ENCODE data around the gene KLHL6. TPM values are rescaled to one million over a fixed set of nuclear protein-coding genes. Genes with fewer than 3 reads are reported as not detected.

KLHL6 gene, protein sequence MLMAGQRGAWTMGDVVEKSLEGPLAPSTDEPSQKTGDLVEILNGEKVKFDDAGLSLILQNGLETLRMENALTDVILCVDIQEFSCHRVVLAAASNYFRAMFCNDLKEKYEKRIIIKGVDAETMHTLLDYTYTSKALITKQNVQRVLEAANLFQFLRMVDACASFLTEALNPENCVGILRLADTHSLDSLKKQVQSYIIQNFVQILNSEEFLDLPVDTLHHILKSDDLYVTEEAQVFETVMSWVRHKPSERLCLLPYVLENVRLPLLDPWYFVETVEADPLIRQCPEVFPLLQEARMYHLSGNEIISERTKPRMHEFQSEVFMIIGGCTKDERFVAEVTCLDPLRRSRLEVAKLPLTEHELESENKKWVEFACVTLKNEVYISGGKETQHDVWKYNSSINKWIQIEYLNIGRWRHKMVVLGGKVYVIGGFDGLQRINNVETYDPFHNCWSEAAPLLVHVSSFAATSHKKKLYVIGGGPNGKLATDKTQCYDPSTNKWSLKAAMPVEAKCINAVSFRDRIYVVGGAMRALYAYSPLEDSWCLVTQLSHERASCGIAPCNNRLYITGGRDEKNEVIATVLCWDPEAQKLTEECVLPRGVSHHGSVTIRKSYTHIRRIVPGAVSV
- total RNA-seq, result not detected in 2 replicates
- long read RNA-seq, result 0 reads

- H3K4me1 Mint-ChIP-seq (ENCODE audit: unreplicated experiment), result peaks cover 7% of the 10 kb centered on the region
- no peak within 1 kb of the TSS for H3K27ac Mint-ChIP-seq (ENCODE audit: unreplicated experiment)
- H3K27me3 Mint-ChIP-seq (ENCODE audit: unreplicated experiment), result peaks cover 2% of the 10 kb centered on the region
- H3K36me3 Mint-ChIP-seq (ENCODE audit: unreplicated experiment), result no peaks in the 10 kb centered on the region
- no peak for DNase-seq (ENCODE audit: extremely low spot score, unreplicated experiment)
- H3K4me3 Mint-ChIP-seq (ENCODE audit: unreplicated experiment), result no peak within 1 kb of the TSS
- TF ChIP-seq, protein P1, sequence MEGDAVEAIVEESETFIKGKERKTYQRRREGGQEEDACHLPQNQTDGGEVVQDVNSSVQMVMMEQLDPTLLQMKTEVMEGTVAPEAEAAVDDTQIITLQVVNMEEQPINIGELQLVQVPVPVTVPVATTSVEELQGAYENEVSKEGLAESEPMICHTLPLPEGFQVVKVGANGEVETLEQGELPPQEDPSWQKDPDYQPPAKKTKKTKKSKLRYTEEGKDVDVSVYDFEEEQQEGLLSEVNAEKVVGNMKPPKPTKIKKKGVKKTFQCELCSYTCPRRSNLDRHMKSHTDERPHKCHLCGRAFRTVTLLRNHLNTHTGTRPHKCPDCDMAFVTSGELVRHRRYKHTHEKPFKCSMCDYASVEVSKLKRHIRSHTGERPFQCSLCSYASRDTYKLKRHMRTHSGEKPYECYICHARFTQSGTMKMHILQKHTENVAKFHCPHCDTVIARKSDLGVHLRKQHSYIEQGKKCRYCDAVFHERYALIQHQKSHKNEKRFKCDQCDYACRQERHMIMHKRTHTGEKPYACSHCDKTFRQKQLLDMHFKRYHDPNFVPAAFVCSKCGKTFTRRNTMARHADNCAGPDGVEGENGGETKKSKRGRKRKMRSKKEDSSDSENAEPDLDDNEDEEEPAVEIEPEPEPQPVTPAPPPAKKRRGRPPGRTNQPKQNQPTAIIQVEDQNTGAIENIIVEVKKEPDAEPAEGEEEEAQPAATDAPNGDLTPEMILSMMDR (IDR thresholded peaks at IDR 0.05), result no peak
- no peaks in the 10 kb centered on the region for H3K9me3 Mint-ChIP-seq (ENCODE audit: unreplicated experiment)
Measured at GRCh38 chr3:183555541-183556081, at the start of gene KLHL6. KLHL6 (minus strand) TSS chr3:183555706; CDS start chr3:183555653, 53 bp downstream.

GRCh38 chr3:183597959-183598358, 42.5 kb upstream of the KLHL6 start:
- Mint-ChIP-seq H3K9me3 (ENCODE audit: unreplicated experiment) (peaks cover 13% of the 10 kb centered on the region), H3K4me1 (ENCODE audit: unreplicated experiment) (no peaks in the 10 kb centered on the region), H3K4me3 (ENCODE audit: unreplicated experiment) (no peak overlapping the region), H3K27me3 (ENCODE audit: unreplicated experiment) (peaks cover 11% of the 10 kb centered on the region), H3K27ac (ENCODE audit: unreplicated experiment) (no peak overlapping the region), H3K36me3 (ENCODE audit: unreplicated experiment) (no peaks in the 10 kb centered on the region)
- DNase-seq (ENCODE audit: extremely low spot score, unreplicated experiment), result no peak
- TF ChIP-seq, protein P1 (IDR thresholded peaks at IDR 0.05), result no peak

GRCh38 chr3:183594636-183595035, 39.1 kb upstream of the KLHL6 start:
- H3K27ac Mint-ChIP-seq (ENCODE audit: unreplicated experiment), result no peak overlapping the region
- no peaks in the 10 kb centered on the region for H3K4me1 Mint-ChIP-seq (ENCODE audit: unreplicated experiment)
- DNase-seq (ENCODE audit: extremely low spot score, unreplicated experiment), result no peak
- TF ChIP-seq, protein P1 (IDR thresholded peaks at IDR 0.05), result no peak
- H3K9me3 Mint-ChIP-seq (ENCODE audit: unreplicated experiment), result peaks cover 13% of the 10 kb centered on the region
- no peaks in the 10 kb centered on the region for H3K36me3 Mint-ChIP-seq (ENCODE audit: unreplicated experiment)
- peaks cover 13% of the 10 kb centered on the region for H3K27me3 Mint-ChIP-seq (ENCODE audit: unreplicated experiment)
- no peak overlapping the region for H3K4me3 Mint-ChIP-seq (ENCODE audit: unreplicated experiment)

GRCh38 chr3:183592821-183593220, 37.3 kb upstream of the KLHL6 start:
- Mint-ChIP-seq H3K36me3 (ENCODE audit: unreplicated experiment) (no peaks in the 10 kb centered on the region), H3K9me3 (ENCODE audit: unreplicated experiment) (peaks cover 4% of the 10 kb centered on the region), H3K4me1 (ENCODE audit: unreplicated experiment) (no peaks in the 10 kb centered on the region), H3K4me3 (ENCODE audit: unreplicated experiment) (no peak overlapping the region), H3K27ac (ENCODE audit: unreplicated experiment) (no peak overlapping the region), H3K27me3 (ENCODE audit: unreplicated experiment) (peaks cover 19% of the 10 kb centered on the region)
- TF ChIP-seq, protein P1 (IDR thresholded peaks at IDR 0.05), result no peak
- no peak for DNase-seq (ENCODE audit: extremely low spot score, unreplicated experiment)
